SH-SY5Y (cell line): ENCODE results near the gene CYS1.

Experiments used
- GATA2 ChIP-seq: IDR thresholded peaks from 2 replicates; pipeline ENCODE4 v1.6.1; 2011; ENCODE audit warnings: mild to moderate bottlenecking, low read depth, low read length
- GATA3 ChIP-seq: IDR thresholded peaks from 2 replicates; pipeline ENCODE4 v1.6.1; 2011; ENCODE audit warnings: low read depth, mild to moderate bottlenecking, low read length, moderate library complexity

Gene CYS1

GRCh38 chr2:10052216-10052615 lies 28.0 kb downstream of the CYS1 start:
- TF ChIP-seq GATA3 (no peak), GATA2 (no peak)

- TF ChIP-seq GATA2 (no peak), GATA3 (no peak)
Measured at GRCh38 chr2:10048501-10049171, 31.6 kb downstream of the CYS1 start.

- no peak for TF ChIP-seq GATA3
- no peak for TF ChIP-seq GATA2
Measured at GRCh38 chr2:10047616-10048500, 32.4 kb downstream of the CYS1 start.

DNA sequence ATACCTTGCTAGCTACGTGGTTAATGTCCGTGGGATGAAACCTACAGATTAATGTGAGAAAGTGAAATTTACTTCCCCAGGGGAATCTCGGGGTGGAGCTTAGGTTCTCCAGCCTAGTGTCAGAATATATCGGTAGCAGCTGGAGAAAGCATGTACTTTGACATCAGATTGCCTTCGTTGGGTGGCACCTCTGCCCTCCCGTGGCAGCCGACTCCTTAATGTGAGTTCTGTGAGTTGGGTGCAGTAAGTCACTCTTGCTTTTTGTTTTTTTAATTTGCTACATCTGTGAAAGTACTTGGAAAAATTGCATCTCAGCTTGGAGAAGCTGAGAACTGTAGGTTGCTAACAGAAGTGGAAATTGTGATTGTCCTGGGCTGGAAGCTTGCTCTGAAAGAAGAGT lies 33.3 kb downstream of the CYS1 start:
- TF ChIP-seq GATA2 (no peak), GATA3 (no peak)

DNA sequence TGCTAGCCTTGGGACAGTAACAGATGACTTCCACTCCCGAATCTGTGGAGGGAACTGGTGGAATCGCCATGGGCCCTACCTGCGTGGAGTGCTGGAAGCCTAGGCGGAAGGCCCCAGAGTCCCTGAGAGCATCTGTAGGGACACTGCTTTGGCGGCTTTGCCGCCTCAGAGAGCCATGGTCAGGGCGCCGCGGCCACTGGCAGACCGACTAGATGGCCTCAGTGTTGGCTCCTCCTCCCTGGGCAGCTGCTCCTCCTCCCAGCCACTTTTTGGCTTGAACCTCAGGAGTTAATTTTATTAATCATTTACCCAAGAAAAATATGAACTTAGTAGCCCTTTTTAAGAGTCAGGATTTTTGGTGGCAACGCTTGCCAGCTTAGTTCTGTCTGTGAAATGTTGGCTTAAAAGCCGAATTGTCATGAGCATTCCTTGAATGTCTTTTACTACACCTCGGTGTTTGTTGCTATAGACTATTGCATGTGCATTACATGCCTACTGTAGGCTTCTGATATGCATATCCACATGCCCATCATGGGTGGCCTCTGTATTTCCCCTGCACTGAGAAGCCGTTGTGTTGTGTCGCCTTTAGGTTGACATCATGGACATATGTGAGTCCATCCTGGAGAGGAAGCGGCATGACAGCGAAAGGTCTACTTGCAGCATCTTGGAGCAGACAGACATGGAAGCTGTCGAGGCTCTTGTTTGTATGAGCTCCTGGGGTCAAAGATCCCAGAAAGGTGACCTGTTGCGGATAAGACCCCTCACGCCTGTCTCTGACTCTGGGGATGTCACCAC lies 34.5 kb downstream of the CYS1 start:
- TF ChIP-seq GATA2 (no peak), GATA3 (no peak)

- no peak for TF ChIP-seq GATA3
- no peak for TF ChIP-seq GATA2
Measured at GRCh38 chr2:10043906-10044601, 36.2 kb downstream of the CYS1 start.

- no peak for TF ChIP-seq GATA3
- no peak for TF ChIP-seq GATA2
Measured at GRCh38 chr2:10043256-10043905, 36.8 kb downstream of the CYS1 start, which contains the start of gene KLF11. Gene KLF11 (plus strand): TSS chr2:10043550. CDS start chr2:10043717, 167 bp downstream.

DNA sequence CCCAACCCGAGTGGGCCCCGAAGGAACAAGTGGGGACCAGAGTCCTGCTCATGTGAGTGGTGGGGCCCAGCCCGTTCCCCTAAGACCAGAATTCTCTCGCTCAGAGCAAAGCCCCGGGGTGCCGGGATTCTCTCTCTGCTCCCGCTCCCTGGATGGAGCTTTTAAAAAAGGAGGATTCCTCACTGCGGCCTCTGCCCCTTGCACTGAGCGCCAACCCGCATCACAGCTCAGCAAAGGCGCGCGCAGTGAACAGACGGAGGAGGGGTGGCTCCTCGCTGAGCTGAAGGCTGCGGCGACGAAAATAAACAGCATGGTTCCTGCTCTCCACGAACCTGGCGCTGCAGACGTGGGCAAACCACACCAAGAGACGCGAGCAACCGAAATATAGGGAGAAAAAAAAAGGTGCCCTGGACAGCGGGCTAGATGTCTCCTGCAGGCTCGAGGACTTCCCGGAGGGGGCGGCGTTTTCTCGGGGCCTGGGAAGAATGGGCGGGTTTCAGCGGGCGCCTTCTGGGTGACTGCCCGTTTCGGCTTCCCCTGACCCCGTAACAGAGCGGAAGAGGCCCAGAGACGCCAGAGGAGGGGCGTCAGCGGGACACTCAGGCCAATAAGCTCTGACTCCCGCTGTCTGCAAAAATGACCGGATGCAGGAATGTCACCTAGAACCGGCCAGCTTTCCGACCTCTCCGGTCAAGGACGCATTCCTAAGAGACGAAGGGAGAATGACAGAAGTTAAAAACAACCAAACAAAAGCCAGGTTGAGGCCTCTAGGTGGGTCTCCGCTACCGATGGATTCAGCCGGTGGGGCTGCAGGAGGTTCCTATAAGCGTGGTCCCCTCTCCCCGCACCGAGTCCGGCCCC lies 37.7 kb downstream of the CYS1 start:
- TF ChIP-seq GATA3, result no peak

DNA sequence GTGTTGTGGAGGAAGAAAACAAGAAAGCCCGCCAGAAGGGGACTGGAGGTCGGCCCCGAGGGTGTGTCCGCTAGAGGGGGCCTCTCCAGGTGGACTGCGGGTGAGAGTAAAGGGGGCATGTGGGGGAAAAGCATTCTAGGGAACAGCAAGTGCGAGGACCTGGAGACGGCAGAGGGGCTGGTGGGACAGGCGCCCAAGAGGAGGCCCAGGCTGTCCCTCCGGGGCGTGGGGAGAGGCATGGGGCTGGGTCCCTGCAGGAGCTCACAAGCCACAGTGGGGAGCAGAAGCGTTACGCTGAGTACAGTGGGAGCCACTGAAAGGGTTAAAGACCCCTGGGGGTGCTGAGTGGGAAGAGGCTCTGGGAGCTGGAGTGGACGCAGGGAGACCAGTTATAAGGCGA lies 38.5 kb downstream of the CYS1 start:
- TF ChIP-seq GATA2 (no peak), GATA3 (no peak)

GRCh38 chr2:10039658-10040410 lies 40.4 kb downstream of the CYS1 start:
- TF ChIP-seq GATA2 (no peak), GATA3 (no peak)

DNA sequence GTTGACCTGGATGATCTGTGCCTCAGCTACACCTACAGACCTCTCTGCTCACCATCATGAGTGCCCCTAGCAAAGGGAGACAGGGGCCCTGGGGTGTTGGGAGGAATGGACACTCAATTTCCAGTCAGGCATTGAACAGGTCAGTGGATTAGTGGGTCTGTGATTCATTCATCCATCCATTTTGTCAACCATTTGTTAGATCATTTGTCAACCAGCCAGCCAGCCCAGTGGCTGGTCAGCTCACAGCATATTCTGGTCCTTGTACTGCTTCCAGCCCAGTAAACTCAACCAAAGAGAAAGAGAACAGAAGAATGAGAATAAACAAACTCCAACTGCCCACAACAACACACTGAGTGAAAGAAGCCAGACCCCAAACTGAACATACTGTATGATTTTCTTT lies 41.5 kb downstream of the CYS1 start:
- TF ChIP-seq GATA3 (no peak), GATA2 (no peak)

DNA sequence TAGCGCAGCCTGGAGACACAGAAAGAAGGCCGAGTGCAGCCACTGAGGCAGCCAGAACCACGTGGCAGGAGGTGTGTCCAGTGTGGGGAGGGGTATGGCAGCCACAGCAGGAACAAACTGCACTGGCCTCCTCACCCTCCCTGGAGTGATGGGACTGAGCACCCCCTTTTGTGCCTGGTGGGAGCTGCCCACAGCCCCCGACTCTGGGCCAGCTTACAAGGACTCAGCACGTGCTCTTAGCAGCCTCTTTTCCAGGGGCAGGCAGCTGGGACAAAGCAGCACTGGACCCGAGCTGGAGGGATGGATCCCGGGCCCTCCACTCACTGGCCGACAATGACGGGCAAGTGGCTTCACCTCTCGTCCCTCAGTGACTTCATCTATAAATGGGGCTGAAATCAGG lies 42.1 kb downstream of the CYS1 start:
- TF ChIP-seq GATA2 (no peak), GATA3 (no peak)
